Liver (tissue), 9 donors: ENCODE results near the gene LRRC32. TPM values are rescaled to one million over a fixed set of nuclear protein-coding genes. Genes with fewer than 3 reads are reported as not detected.

ENCODE experiments used
- DNase-seq: peaks from one replicate; pipeline ENCODE4 v3.0.0-alpha.2; 2017; ENCODE audit warnings: low spot score
- H3K27ac ChIP-seq, 2 donors: one replicate each; pipeline ENCODE4 v1.7.0; 2013; ENCODE audit warnings: inconsistent platforms in 2 of 2, low read length in 2 of 2, control low read depth in 1 of 2, low read depth in 1 of 2, mild to moderate bottlenecking in 1 of 2
- H3K27me3 ChIP-seq, 4 donors: one replicate each; pipeline versions ENCODE4 v1.6.1 to v1.7.0; 2013; ENCODE audit warnings: low read length in 3 of 4, inconsistent platforms in 1 of 4, mild to moderate bottlenecking in 1 of 4, moderate library complexity in 1 of 4; ENCODE audit not compliant: control insufficient read depth in 4 of 4, insufficient read depth in 4 of 4
- H3K36me3 ChIP-seq, 4 donors: one replicate each; pipeline versions ENCODE4 v1.6.1 to v1.7.0; 2013; ENCODE audit warnings: low read length in 3 of 4, mild to moderate bottlenecking in 3 of 4, low read depth in 1 of 4, moderate library complexity in 1 of 4; ENCODE audit not compliant: control insufficient read depth in 4 of 4, insufficient read depth in 3 of 4
- H3K4me1 ChIP-seq, 4 donors: one replicate each; pipeline versions ENCODE4 v1.6.1 to v1.7.0; 2013; ENCODE audit warnings: low read length in 3 of 4, mild to moderate bottlenecking in 3 of 4, moderate library complexity in 1 of 4; ENCODE audit not compliant: control insufficient read depth in 4 of 4, insufficient read depth in 4 of 4
- H3K4me3 ChIP-seq, 3 donors: one replicate each; pipeline versions ENCODE4 v1.6.1 to v1.7.0; 2013; ENCODE audit warnings: low read length in 3 of 3, control low read depth in 1 of 3, low read depth in 1 of 3, mild to moderate bottlenecking in 1 of 3
- H3K9ac ChIP-seq, 2 donors: one replicate each; pipeline ENCODE4 v1.7.0; 2013; ENCODE audit warnings: low read length in 2 of 2, mild to moderate bottlenecking in 2 of 2, moderate library complexity in 2 of 2, control low read depth in 1 of 2, low read depth in 1 of 2
- H3K9me3 ChIP-seq, 4 donors: one replicate each; pipeline versions ENCODE4 v1.6.1 to v1.7.0; 2013; ENCODE audit warnings: low read length in 3 of 4; ENCODE audit not compliant: control insufficient read depth in 4 of 4
- ATF3 ChIP-seq: IDR thresholded peaks from 2 replicates; pipeline ENCODE4 v1.6.1; 2016; ENCODE audit warnings: antibody characterized with exemption
- CTCF ChIP-seq: fragments of 150-350 bp; IDR thresholded peaks from 2 replicates; pipeline ENCODE4 v1.5.1; 2017; ENCODE audit warnings: improper control_type of control experiment, low read depth, low read length; ENCODE audit not compliant: missing input control
- EGR1 ChIP-seq, 2 donors: IDR thresholded peaks; 2 replicates each; pipeline ENCODE4 v1.6.1; 2016 to 2018; ENCODE audit warnings: antibody characterized with exemption in 2 of 2, low read depth in 2 of 2
- FOXA1 ChIP-seq: IDR thresholded peaks from 2 replicates; pipeline ENCODE4 v1.6.1; 2016; ENCODE audit warnings: antibody characterized with exemption
- FOXA2 ChIP-seq: IDR thresholded peaks from 2 replicates; pipeline ENCODE4 v1.6.1; 2016; ENCODE audit warnings: antibody characterized with exemption
- GABPA ChIP-seq, 2 donors: IDR thresholded peaks in 1 of 2; conservative IDR thresholded peaks in 1 of 2; 2 replicates each; pipeline ENCODE4 v1.6.1; 2016; ENCODE audit warnings: antibody characterized with exemption in 2 of 2, mild to moderate bottlenecking in 1 of 2, moderate library complexity in 1 of 2
- HNF4A ChIP-seq, 2 donors: conservative IDR thresholded peaks; 2 replicates each; pipeline ENCODE4 v1.6.1; 2016; ENCODE audit warnings: antibody characterized with exemption in 2 of 2, mild to moderate bottlenecking in 2 of 2
- HNF4G ChIP-seq: IDR thresholded peaks from 2 replicates; pipeline ENCODE4 v1.6.1; 2016; ENCODE audit warnings: antibody characterized with exemption
- JUND ChIP-seq, 2 donors: IDR thresholded peaks; 2 replicates each; pipeline ENCODE4 v1.6.1; 2016; ENCODE audit warnings: antibody characterized with exemption in 2 of 2
- MAX ChIP-seq: IDR thresholded peaks from 2 replicates; pipeline ENCODE4 v1.6.1; 2016; ENCODE audit warnings: antibody characterized with exemption
- NR2F2 ChIP-seq: IDR thresholded peaks from 2 replicates; pipeline ENCODE4 v1.6.1; 2016; ENCODE audit warnings: antibody characterized with exemption
- RAD21 ChIP-seq, 2 donors: IDR thresholded peaks; 2 replicates each; pipeline ENCODE4 v1.6.1; 2016; ENCODE audit warnings: antibody characterized with exemption in 2 of 2, mild to moderate bottlenecking in 2 of 2
- REST ChIP-seq: IDR thresholded peaks from 2 replicates; pipeline ENCODE4 v1.6.1; 2016; ENCODE audit warnings: antibody characterized with exemption, mild to moderate bottlenecking
- RXRA ChIP-seq, 2 donors: IDR thresholded peaks; 2 replicates each; pipeline ENCODE4 v1.6.1; 2017 to 2018; ENCODE audit warnings: antibody characterized with exemption in 2 of 2, mild to moderate bottlenecking in 1 of 2
- SP1 ChIP-seq: IDR thresholded peaks from 2 replicates; pipeline ENCODE4 v1.6.1; 2018; ENCODE audit warnings: antibody characterized with exemption, mild to moderate bottlenecking
- TAF1 ChIP-seq: conservative IDR thresholded peaks from 2 replicates; pipeline ENCODE4 v1.6.1; 2016; ENCODE audit warnings: antibody characterized with exemption, mild to moderate bottlenecking
- YY1 ChIP-seq: IDR thresholded peaks from 2 replicates; pipeline ENCODE4 v1.6.1; 2016; ENCODE audit warnings: antibody characterized with exemption, mild to moderate bottlenecking
- ZBTB33 ChIP-seq: IDR thresholded peaks from 2 replicates; pipeline ENCODE4 v1.6.1; 2016; ENCODE audit warnings: antibody characterized with exemption
- WGBS: extraction: QIAGEN DNeasy Blood & Tissue Kit; methylation state at CpG from one replicate; pipeline ENCODE4 v1.1.7; 2013; 5-methylcytosine and 5-hydroxymethylcytosine counted together
- polyA plus RNA-seq, 2 donors: library from polyadenylated mRNA; stranded (reverse) in 1 of 2; unstranded in 1 of 2; fragments of 200-250 nt in 1 of 2; fragments of >200 nt in 1 of 2; fragmentation: Nextera tagmentation in 1 of 2; extraction: Ambion mirVana in 1 of 2; gene quantifications; one replicate each; pipeline versions ENCODE4 v1.2.1 to v1.2.3, GENCODE V29; 2013 to 2015
- total RNA-seq, 2 donors: library from RNA; depleted of rRNA; stranded (reverse); fragments of >200 nt; gene quantifications; one replicate each; pipeline ENCODE4 v1.2.3, GENCODE V29; 2014
- donor health status: healthy.
- donor health status: healthy.
- donor health status: healthy.
- donor health status: healthy.
- donor health status: healthy.

The LRRC32 gene
- total and polyA plus RNA-seq, 4 donors = 5.4 to 15.4 (median 9.3) TPM

GRCh38 chr11:76638270-76639197 is 32.0 kb downstream of the LRRC32 start:
- H3K4me1 ChIP-seq = no peaks in the 10 kb centered on the region
- TF ChIP-seq JUND (IDR thresholded peaks at IDR 0.05) (no peak), FOXA2 (no peak), RAD21 (IDR thresholded peaks at IDR 0.05) (no peak), ATF3 (no peak), EGR1 (IDR thresholded peaks at IDR 0.05; ENCODE audit: low read depth in 2 of 2) (no peak), TAF1 (no peak), YY1 (no peak), MAX (no peak), RXRA (IDR thresholded peaks at IDR 0.05) (no peak), HNF4G (no peak), ZBTB33 (no peak), GABPA (IDR thresholded peaks at IDR 0.05 in 1 of 2, conservative IDR thresholded peaks at IDR 0.05 in 1 of 2) (no peak), SP1 (no peak), NR2F2 (no peak), HNF4A (conservative IDR thresholded peaks at IDR 0.05) (no peak), FOXA1 (no peak), CTCF (no peak), REST (no peak)
- H3K36me3 ChIP-seq = no peaks in the 10 kb centered on the region
- H3K27ac ChIP-seq = no peak overlapping the region
- peaks cover 0 to 2% (median 0%) of the 10 kb centered on the region in 4 donors for H3K27me3 ChIP-seq
- no peak overlapping the region for H3K9ac ChIP-seq
- H3K9me3 ChIP-seq = no peaks in the 10 kb centered on the region
- peak; percentile 29 for DNase-seq
- 85% methylated on average over 11 of the region's 11 CpGs for WGBS
- H3K4me3 ChIP-seq = no peak overlapping the region
